ENCODE results near the gene TSPAN10. TPM values are rescaled to one million over a fixed set of nuclear protein-coding genes. Genes with fewer than 3 reads are reported as not detected.

The TSPAN10 gene
- total RNA-seq, 1 donor from 2014 or later: 0.52 TPM

DNA sequence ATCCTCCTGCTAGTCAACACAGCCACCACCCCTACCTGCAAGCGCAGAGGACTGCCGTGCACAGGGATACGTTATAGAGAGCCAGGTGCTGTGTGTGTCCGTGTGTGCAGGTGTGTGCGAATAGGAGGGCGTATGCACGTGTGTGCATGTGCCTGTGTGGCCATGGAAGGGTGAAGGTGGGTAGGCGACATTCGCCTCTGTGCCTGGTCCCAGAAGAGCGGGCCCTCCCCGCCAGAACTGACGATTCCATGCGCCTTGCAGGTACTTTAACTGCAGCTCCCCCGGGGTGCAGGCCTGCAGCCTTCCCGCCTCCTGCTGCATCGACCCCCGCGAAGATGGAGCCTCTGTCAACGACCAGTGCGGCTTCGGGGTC is 10.6 kb downstream of the TSPAN10 start:
- Histone ChIP-seq H3K9ac (ENCODE audit: low read depth in 1 of 3, low read length in 3 of 3) (no peak overlapping the region), H3K27ac (ENCODE audit: low read depth, low read length) (no peak overlapping the region), H3K4me3 (ENCODE audit: low read length in 3 of 3) (no peak overlapping the region), H3K9me3 (ENCODE audit: control insufficient read depth in 3 of 3, low read length in 3 of 3) (peaks cover 0 to 4% (median 0%) of the 10 kb centered on the region in 3 donors), H3K36me3 (ENCODE audit: control insufficient read depth in 3 of 3, insufficient read depth in 3 of 3, low read length in 3 of 3) (no peaks in the 10 kb centered on the region), H3K27me3 (ENCODE audit: control insufficient read depth in 3 of 3, insufficient read depth in 3 of 3, low read length in 3 of 3) (peaks cover 31 to 39% (median 36%) of the 10 kb centered on the region in 3 donors), H3K4me1 (ENCODE audit: control insufficient read depth in 3 of 3, insufficient read depth in 3 of 3, low read length in 3 of 3) (no peaks in the 10 kb centered on the region)

GRCh38 chr17:81648013-81648706 is 11.2 kb downstream of the TSPAN10 start:
- peaks cover 0 to 4% (median 0%) of the 10 kb centered on the region in 3 donors for H3K9me3 ChIP-seq (ENCODE audit: control insufficient read depth in 3 of 3, low read length in 3 of 3)
- H3K9ac ChIP-seq (ENCODE audit: low read depth in 1 of 3, low read length in 3 of 3): no peak overlapping the region
- no peak overlapping the region for H3K4me3 ChIP-seq (ENCODE audit: low read length in 3 of 3)
- no peaks in the 10 kb centered on the region for H3K4me1 ChIP-seq (ENCODE audit: control insufficient read depth in 3 of 3, insufficient read depth in 3 of 3, low read length in 3 of 3)
- H3K27ac ChIP-seq (ENCODE audit: low read depth, low read length): no peak overlapping the region
- H3K27me3 ChIP-seq (ENCODE audit: control insufficient read depth in 3 of 3, insufficient read depth in 3 of 3, low read length in 3 of 3): peaks cover 31 to 39% (median 38%) of the 10 kb centered on the region in 3 donors
- H3K36me3 ChIP-seq (ENCODE audit: control insufficient read depth in 3 of 3, insufficient read depth in 3 of 3, low read length in 3 of 3): no peaks in the 10 kb centered on the region

DNA sequence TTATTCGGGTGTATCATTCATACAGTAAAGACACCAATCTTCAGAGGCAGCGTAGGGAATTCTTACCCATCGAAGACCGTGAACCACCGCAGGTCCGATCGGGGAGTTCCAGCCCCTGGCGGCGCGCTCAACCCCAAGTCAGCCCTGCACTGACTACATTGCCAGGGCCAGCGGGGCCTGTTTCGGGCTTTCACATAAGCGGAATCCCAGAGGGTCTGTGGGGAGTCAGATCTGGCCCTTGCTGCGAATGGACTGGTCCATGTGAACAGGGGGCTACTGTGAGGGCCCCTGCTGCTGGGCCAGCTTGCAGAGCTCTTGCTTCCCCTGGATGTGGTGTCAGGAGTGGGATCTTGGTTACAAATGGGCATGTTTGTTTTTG is 11.7 kb downstream of the TSPAN10 start:
- Histone ChIP-seq H3K27me3 (ENCODE audit: control insufficient read depth in 3 of 3, insufficient read depth in 3 of 3, low read length in 3 of 3) (peaks cover 31 to 43% (median 39%) of the 10 kb centered on the region in 3 donors), H3K9ac (ENCODE audit: low read depth in 1 of 3, low read length in 3 of 3) (no peak overlapping the region), H3K4me1 (ENCODE audit: control insufficient read depth in 3 of 3, insufficient read depth in 3 of 3, low read length in 3 of 3) (no peaks in the 10 kb centered on the region), H3K9me3 (ENCODE audit: control insufficient read depth in 3 of 3, low read length in 3 of 3) (peaks cover 0 to 4% (median 0%) of the 10 kb centered on the region in 3 donors), H3K36me3 (ENCODE audit: control insufficient read depth in 3 of 3, insufficient read depth in 3 of 3, low read length in 3 of 3) (no peaks in the 10 kb centered on the region), H3K27ac (ENCODE audit: low read depth, low read length) (no peak overlapping the region), H3K4me3 (ENCODE audit: low read length in 3 of 3) (no peak overlapping the region)

- Histone ChIP-seq H3K27ac (ENCODE audit: low read depth, low read length) (no peak overlapping the region), H3K4me3 (ENCODE audit: low read length in 3 of 3) (no peak overlapping the region), H3K36me3 (ENCODE audit: control insufficient read depth in 3 of 3, insufficient read depth in 3 of 3, low read length in 3 of 3) (no peaks in the 10 kb centered on the region), H3K27me3 (ENCODE audit: control insufficient read depth in 3 of 3, insufficient read depth in 3 of 3, low read length in 3 of 3) (peaks cover 34 to 46% (median 39%) of the 10 kb centered on the region in 3 donors), H3K9me3 (ENCODE audit: control insufficient read depth in 3 of 3, low read length in 3 of 3) (peaks cover 0 to 4% (median 0%) of the 10 kb centered on the region in 3 donors), H3K9ac (ENCODE audit: low read depth in 1 of 3, low read length in 3 of 3) (no peak overlapping the region), H3K4me1 (ENCODE audit: control insufficient read depth in 3 of 3, insufficient read depth in 3 of 3, low read length in 3 of 3) (peaks cover 0 to 4% (median under 1%) of the 10 kb centered on the region in 3 donors)
Measured at GRCh38 chr17:81650951-81651350, 14.0 kb downstream of the TSPAN10 start.

GRCh38 chr17:81651692-81652091 is 14.7 kb downstream of the TSPAN10 start:
- Histone ChIP-seq H3K4me1 (ENCODE audit: control insufficient read depth in 3 of 3, insufficient read depth in 3 of 3, low read length in 3 of 3) (peaks cover 0 to 5% (median 3%) of the 10 kb centered on the region in 3 donors), H3K36me3 (ENCODE audit: control insufficient read depth in 3 of 3, insufficient read depth in 3 of 3, low read length in 3 of 3) (no peaks in the 10 kb centered on the region), H3K9ac (ENCODE audit: low read depth in 1 of 3, low read length in 3 of 3) (no peak overlapping the region), H3K27ac (ENCODE audit: low read depth, low read length) (no peak overlapping the region), H3K9me3 (ENCODE audit: control insufficient read depth in 3 of 3, low read length in 3 of 3) (peaks cover 0 to 4% (median 0%) of the 10 kb centered on the region in 3 donors), H3K27me3 (ENCODE audit: control insufficient read depth in 3 of 3, insufficient read depth in 3 of 3, low read length in 3 of 3) (peaks cover 32 to 46% (median 39%) of the 10 kb centered on the region in 3 donors), H3K4me3 (ENCODE audit: low read length in 3 of 3) (no peak overlapping the region)

DNA sequence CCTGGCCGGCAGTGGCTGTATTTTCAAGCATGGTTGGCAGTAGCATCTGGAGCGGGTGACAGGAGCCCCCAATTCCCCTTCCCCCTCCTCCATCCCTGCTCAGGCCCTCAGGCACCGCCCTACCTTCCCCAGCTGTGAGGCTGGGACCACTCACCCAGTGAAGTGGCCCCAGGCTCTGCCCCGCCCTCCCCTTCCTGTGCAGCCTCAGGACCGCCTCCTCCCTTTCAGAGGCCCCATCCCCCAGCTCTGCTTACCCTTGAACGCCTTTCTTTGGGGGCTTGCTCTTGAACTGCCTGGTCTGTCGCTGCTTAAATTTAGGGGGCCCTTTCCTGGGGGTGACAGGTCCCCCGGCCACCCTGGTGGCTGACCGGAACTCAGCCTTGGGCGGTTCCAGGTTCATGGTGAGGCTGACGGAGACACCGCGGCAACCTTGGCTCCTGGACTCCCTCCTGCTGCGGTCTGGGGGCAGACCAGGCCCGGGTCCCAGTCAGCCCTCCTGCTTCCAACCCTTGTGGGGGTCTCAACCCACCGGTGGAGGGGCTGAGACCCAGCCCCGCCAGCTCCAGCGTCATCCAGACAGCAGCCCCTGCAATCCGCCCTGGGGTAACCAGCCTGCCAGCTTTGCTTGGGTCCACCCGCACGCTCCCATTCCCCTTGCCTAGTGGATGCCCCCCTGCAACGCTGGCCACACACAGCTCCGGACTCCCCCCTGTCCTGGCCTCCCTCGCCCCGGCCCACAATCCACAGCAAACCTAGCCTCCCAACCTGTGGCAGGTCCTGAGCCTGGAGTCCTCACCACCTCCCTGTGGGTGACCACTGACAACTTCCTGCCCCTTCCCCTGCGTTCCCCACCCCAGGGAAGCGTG is 16.1 kb downstream of the TSPAN10 start:
- H3K27me3 ChIP-seq (ENCODE audit: control insufficient read depth in 3 of 3, insufficient read depth in 3 of 3, low read length in 3 of 3): peaks cover 20 to 33% (median 26%) of the 10 kb centered on the region in 3 donors

DNA sequence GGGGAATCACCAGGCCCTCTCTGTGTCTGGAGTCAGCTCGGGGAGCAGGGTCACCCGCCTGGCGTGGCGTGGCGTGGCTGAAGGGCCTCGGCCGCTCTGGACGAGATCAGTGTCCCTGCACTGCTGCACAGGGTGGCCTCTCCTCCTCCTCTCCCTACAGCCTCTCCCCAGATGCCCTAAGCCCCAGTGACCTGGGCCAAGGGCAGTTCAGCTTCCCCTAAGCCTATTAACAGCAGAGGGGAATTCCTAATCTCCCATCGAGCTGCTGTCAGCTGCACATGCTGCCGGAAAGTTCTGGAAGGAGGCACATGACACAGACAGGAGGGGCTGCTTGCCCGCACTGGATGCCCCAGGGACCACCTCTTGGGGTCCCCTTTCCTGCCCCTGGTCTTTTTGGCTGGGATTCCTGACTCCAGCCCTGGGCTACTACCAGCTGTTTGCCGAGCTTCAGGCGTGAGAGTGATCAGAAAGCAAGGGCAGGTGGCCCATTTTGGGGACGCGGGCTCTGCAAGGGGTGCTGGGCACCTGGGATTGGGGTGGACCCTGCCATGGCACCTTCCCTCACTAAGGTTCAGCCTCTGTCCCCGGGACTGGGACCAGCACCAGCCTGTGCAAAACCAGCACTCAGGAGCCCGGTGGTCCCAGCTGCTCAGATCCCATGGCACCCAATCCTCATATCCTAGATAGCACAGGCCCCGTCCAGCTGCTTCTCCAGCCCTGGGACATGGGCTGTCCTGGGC is 18.6 kb downstream of the TSPAN10 start:
- Histone ChIP-seq H3K9me3 (ENCODE audit: control insufficient read depth in 3 of 3, low read length in 3 of 3) (no peaks in the 10 kb centered on the region), H3K9ac (ENCODE audit: low read depth in 1 of 3, low read length in 3 of 3) (no peak overlapping the region), H3K4me1 (ENCODE audit: control insufficient read depth in 3 of 3, insufficient read depth in 3 of 3, low read length in 3 of 3) (peaks cover 0 to 5% (median 3%) of the 10 kb centered on the region in 3 donors), H3K27ac (ENCODE audit: low read depth, low read length) (no peak overlapping the region), H3K27me3 (ENCODE audit: control insufficient read depth in 3 of 3, insufficient read depth in 3 of 3, low read length in 3 of 3) (peaks cover 8 to 17% (median 11%) of the 10 kb centered on the region in 3 donors), H3K36me3 (ENCODE audit: control insufficient read depth in 3 of 3, insufficient read depth in 3 of 3, low read length in 3 of 3) (no peaks in the 10 kb centered on the region), H3K4me3 (ENCODE audit: low read length in 3 of 3) (no peak overlapping the region)

More for the DNA sequence above, 16.1 kb downstream of the TSPAN10 start:
- Histone ChIP-seq H3K4me1 (ENCODE audit: control insufficient read depth in 3 of 3, insufficient read depth in 3 of 3, low read length in 3 of 3) (peaks cover 0 to 5% (median 3%) of the 10 kb centered on the region in 3 donors), H3K9ac (ENCODE audit: low read depth in 1 of 3, low read length in 3 of 3) (no peak overlapping the region), H3K36me3 (ENCODE audit: control insufficient read depth in 3 of 3, insufficient read depth in 3 of 3, low read length in 3 of 3) (no peaks in the 10 kb centered on the region), H3K9me3 (ENCODE audit: control insufficient read depth in 3 of 3, low read length in 3 of 3) (peaks cover 0 to 4% (median 0%) of the 10 kb centered on the region in 3 donors), H3K27ac (ENCODE audit: low read depth, low read length) (no peak overlapping the region), H3K4me3 (ENCODE audit: low read length in 3 of 3) (no peak overlapping the region)

- H3K27ac ChIP-seq (ENCODE audit: low read depth, low read length): no peak within 1 kb of the TSS
Measured at GRCh38 chr17:81656118-81656743, 19.2 kb downstream of the TSPAN10 start, which contains the start of gene PDE6G. Gene PDE6G (minus strand): TSS chr17:81656542. CDS start chr17:81653305, 3,237 bp downstream.

DNA sequence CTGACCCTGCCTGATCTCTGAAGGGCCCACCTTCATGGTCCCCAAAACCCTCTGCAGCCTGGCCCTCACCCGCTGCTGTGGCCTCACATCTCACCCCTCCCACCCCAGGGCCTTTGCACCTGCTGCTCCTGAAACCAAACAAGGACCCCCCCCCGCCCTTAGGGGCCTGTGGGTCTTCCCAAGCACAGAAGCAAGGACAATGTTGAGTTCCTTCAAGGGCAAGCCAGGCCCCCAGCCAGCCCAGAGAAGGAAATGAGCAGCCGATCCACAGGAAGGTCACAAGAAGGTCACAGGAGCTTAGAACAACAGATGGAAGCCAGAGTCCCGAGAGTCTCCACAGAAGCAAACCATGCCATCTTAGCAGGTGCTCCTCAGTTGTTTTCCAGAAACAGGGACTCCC is 19.8 kb downstream of the TSPAN10 start:
- no peak overlapping the region for H3K4me3 ChIP-seq (ENCODE audit: low read length in 3 of 3)
- peaks cover 2 to 9% (median 4%) of the 10 kb centered on the region in 3 donors for H3K27me3 ChIP-seq (ENCODE audit: control insufficient read depth in 3 of 3, insufficient read depth in 3 of 3, low read length in 3 of 3)
- H3K4me1 ChIP-seq (ENCODE audit: control insufficient read depth in 3 of 3, insufficient read depth in 3 of 3, low read length in 3 of 3): peaks cover 0 to 5% (median 3%) of the 10 kb centered on the region in 3 donors
- H3K9ac ChIP-seq (ENCODE audit: low read depth in 1 of 3, low read length in 3 of 3): no peak overlapping the region
- H3K9me3 ChIP-seq (ENCODE audit: control insufficient read depth in 3 of 3, low read length in 3 of 3): no peaks in the 10 kb centered on the region
- no peaks in the 10 kb centered on the region for H3K36me3 ChIP-seq (ENCODE audit: control insufficient read depth in 3 of 3, insufficient read depth in 3 of 3, low read length in 3 of 3)
- H3K27ac ChIP-seq (ENCODE audit: low read depth, low read length): no peak overlapping the region

More at GRCh38 chr17:81656118-81656743, 19.2 kb downstream of the TSPAN10 start, which contains the start of gene PDE6G:
- peaks cover 2 to 13% (median 5%) of the 10 kb centered on the region in 3 donors for H3K27me3 ChIP-seq (ENCODE audit: control insufficient read depth in 3 of 3, insufficient read depth in 3 of 3, low read length in 3 of 3)
- no peaks in the 10 kb centered on the region for H3K36me3 ChIP-seq (ENCODE audit: control insufficient read depth in 3 of 3, insufficient read depth in 3 of 3, low read length in 3 of 3)
- H3K4me1 ChIP-seq (ENCODE audit: control insufficient read depth in 3 of 3, insufficient read depth in 3 of 3, low read length in 3 of 3): peaks cover 0 to 5% (median 3%) of the 10 kb centered on the region in 3 donors
- no peak within 1 kb of the TSS for H3K9ac ChIP-seq (ENCODE audit: low read depth in 1 of 3, low read length in 3 of 3)
- H3K9me3 ChIP-seq (ENCODE audit: control insufficient read depth in 3 of 3, low read length in 3 of 3): no peaks in the 10 kb centered on the region
- no peak within 1 kb of the TSS for H3K4me3 ChIP-seq (ENCODE audit: low read length in 3 of 3)
